Mammary epithelial cell (primary cell): ENCODE data around the gene SSBP3.

Source experiments
- CTCF ChIP-seq, 2 donors: IDR thresholded peaks in 1 of 2; conservative IDR thresholded peaks in 1 of 2; 2 replicates each; pipeline ENCODE4 v1.5.1; 2011 to 2012; ENCODE audit warnings: inconsistent platforms in 2 of 2, low read length in 2 of 2, mild to moderate bottlenecking in 2 of 2, control low read depth in 1 of 2, low read depth in 1 of 2; ENCODE audit not compliant: insufficient read depth in 1 of 2; ENCODE audit errors: extremely low read depth in 1 of 2
- EZH2 ChIP-seq: IDR thresholded peaks from 2 replicates; pipeline ENCODE4 v1.6.1; 2012; ENCODE audit warnings: low read length, inconsistent platforms, borderline replicate concordance

- no peak for TF ChIP-seq EZH2
- TF ChIP-seq CTCF (conservative IDR thresholded peaks at IDR 0.05 in 1 of 2, IDR thresholded peaks at IDR 0.05 in 1 of 2; ENCODE audit: extremely low read depth in 1 of 2, insufficient read depth in 1 of 2, low read depth in 1 of 2, low read length in 2 of 2): no peak
Observed at GRCh38 chr1:54375712-54376429, 30.3 kb downstream of the SSBP3 start.
